Epidermal melanocyte (primary cell): ENCODE data around the gene TAF1B.
"Not testable (repeated sequence)": the region's sequence is repeated elsewhere in the genome, so short reads cannot be mapped to it uniquely, and the experiment has no call there.

ENCODE experiments used
- DNase-seq: peaks from one replicate; pipeline ENCODE4 v3.0.0; 2011; ENCODE audit warnings: low spot score; ENCODE audit not compliant: insufficient read length

TAF1B gene

GRCh38 chr2:9879455-9880194 is 36.4 kb downstream of the TAF1B start:
- no peak for DNase-seq

- no peak for DNase-seq
These were observed 40.6 kb downstream of the TAF1B start for GRCh38 chr2:9883897-9884296.

GRCh38 chr2:9884436-9884835 is 41.2 kb downstream of the TAF1B start:
- no peak for DNase-seq

- no peak for DNase-seq
These were observed 41.9 kb downstream of the TAF1B start for GRCh38 chr2:9885036-9885684.

- DNase-seq, result no peak
These were observed 44.2 kb downstream of the TAF1B start for GRCh38 chr2:9887513-9887912.

GRCh38 chr2:9889812-9890261 is 46.6 kb downstream of the TAF1B start:
- no peak for DNase-seq

- no peak for DNase-seq
These were observed 49.0 kb downstream of the TAF1B start for GRCh38 chr2:9892236-9892635.

- DNase-seq, result no peak
These were observed 52.7 kb downstream of the TAF1B start for GRCh38 chr2:9895669-9896590.

GRCh38 chr2:9897331-9897737 is 54.1 kb downstream of the TAF1B start:
- no peak for DNase-seq

GRCh38 chr2:9897846-9898245 is 54.6 kb downstream of the TAF1B start:
- DNase-seq, result no peak

GRCh38 chr2:9905413-9905812 is 62.1 kb downstream of the TAF1B start:
- no peak for DNase-seq

- no peak for DNase-seq
These were observed 64.1 kb downstream of the TAF1B start for GRCh38 chr2:9907402-9907801.

GRCh38 chr2:9908639-9909038 is 65.4 kb downstream of the TAF1B start:
- DNase-seq, result no peak

- no peak for DNase-seq
These were observed 65.8 kb downstream of the TAF1B start for GRCh38 chr2:9909106-9909505.

GRCh38 chr2:9910699-9911098 is 67.4 kb downstream of the TAF1B start:
- no peak for DNase-seq

- DNase-seq, result no peak
These were observed 69.2 kb downstream of the TAF1B start for GRCh38 chr2:9912468-9912867.

GRCh38 chr2:9914384-9915065 is 71.3 kb downstream of the TAF1B start:
- no peak for DNase-seq

- DNase-seq, result no peak
These were observed 75.0 kb downstream of the TAF1B start for GRCh38 chr2:9918275-9918674.

- no peak for DNase-seq
These were observed 76.2 kb downstream of the TAF1B start for GRCh38 chr2:9919512-9919911.

GRCh38 chr2:9927020-9927419 is 83.7 kb downstream of the TAF1B start:
- not testable (repeated sequence) for DNase-seq

GRCh38 chr2:9937258-9937657 is 94.0 kb downstream of the TAF1B start:
- no peak for DNase-seq
